ENCODE results near the gene VAX1. TPM values are rescaled to one million over a fixed set of nuclear protein-coding genes. Genes with fewer than 3 reads are reported as not detected.

VAX1 gene
- total RNA-seq, 1 experiment from 2014 or later: 4.6 TPM

DNA sequence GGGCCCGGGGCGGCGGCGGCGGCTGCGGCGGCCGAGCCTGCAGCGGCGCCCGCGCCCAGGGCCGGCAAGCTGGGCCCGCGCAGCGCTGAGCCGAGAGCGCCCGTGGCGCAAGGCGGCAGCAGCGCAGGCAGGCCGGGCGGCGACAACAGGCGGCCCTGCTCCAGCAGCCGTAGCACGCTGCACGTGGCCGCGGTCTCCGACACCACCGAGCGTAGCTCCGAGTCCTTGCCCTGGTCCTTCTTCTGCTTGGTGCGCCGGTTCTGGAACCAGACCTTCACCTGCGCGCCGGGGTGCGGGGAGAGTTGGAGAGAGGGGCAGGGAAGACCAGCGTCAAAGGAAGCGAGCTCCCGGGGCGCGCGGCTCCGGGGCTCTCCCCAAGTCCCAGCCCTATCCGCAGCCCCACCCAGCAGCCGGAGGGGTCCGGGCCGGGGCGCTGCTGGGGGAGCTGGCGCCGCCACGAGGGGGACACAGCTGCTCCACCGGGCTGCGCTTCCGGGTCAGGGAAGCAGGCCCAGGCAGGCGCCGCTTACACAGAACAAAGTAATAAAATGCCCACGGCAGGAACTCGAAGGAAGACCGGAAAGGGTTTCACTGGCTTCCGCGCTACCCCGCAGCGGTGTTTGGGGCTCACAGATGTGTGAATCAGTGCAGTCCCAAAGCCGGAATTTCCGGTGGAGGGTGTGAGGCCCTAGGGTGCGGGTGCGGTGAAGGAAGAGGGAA is 3.6 kb downstream of the VAX1 start:
- Histone ChIP-seq H3K27ac (ENCODE audit: low read length) (no peak overlapping the region), H3K9me3 (ENCODE audit: control insufficient read depth, insufficient read depth, low read depth, low read length) (no peaks in the 10 kb centered on the region), H3K27me3 (ENCODE audit: control insufficient read depth, insufficient read depth, low read length) (no peaks in the 10 kb centered on the region), H3K36me3 (ENCODE audit: control insufficient read depth, insufficient read depth, low read length) (no peaks in the 10 kb centered on the region), H3K4me3 (ENCODE audit: low read depth in 2 of 2, low read length in 2 of 2) (no peak overlapping the region), H3K4me1 (ENCODE audit: control insufficient read depth, insufficient read depth, low read length) (peaks cover 10% of the 10 kb centered on the region)
- ATAC-seq (no peak), DNase-seq (ENCODE audit: low read depth, low spot score) (no peak)
- in situ Hi-C loops (cut with HindIII; ENCODE audit: low pct_unique_long_range_greater_than_20kb, low sequenced_read_pairs): no loop called here
- intact Hi-C loops (cut with micrococcal nuclease; ENCODE audit: unreplicated experiment): no loop called here
- ChIA-PET CTCF (no interaction called here), POLR2A (no interaction called here)
- no TSS peak for BruUV-seq (replicated peaks)
- no peak for TF ChIP-seq REST (IDR thresholded peaks at IDR 0.05; ENCODE audit: insufficient read depth in 1 of 2, low read depth in 2 of 2, low read length in 1 of 2)
- TF ChIP-seq SIN3A (IDR thresholded peaks at IDR 0.05; ENCODE audit: borderline replicate concordance, insufficient read depth, low read depth, low read length): no peak
- TF ChIP-seq CTCF (IDR thresholded peaks at IDR 0.05): no peak
- no peak for TF ChIP-seq TCF7L2 (IDR thresholded peaks at IDR 0.05; ENCODE audit: low read depth, low read length)
- no peak for TF ChIP-seq POLR2AphosphoS5 (IDR thresholded peaks at IDR 0.05; ENCODE audit: low read depth, low read length)

GRCh38 chr10:117134056-117134305 is 4.1 kb downstream of the VAX1 start:
- Histone ChIP-seq H3K4me1 (ENCODE audit: control insufficient read depth, insufficient read depth, low read length) (peaks cover 7% of the 10 kb centered on the region), H3K36me3 (ENCODE audit: control insufficient read depth, insufficient read depth, low read length) (no peaks in the 10 kb centered on the region), H3K27me3 (ENCODE audit: control insufficient read depth, insufficient read depth, low read length) (no peaks in the 10 kb centered on the region), H3K4me3 (ENCODE audit: low read depth in 2 of 2, low read length in 2 of 2) (no peak overlapping the region), H3K27ac (ENCODE audit: low read length) (no peak overlapping the region), H3K9me3 (ENCODE audit: control insufficient read depth, insufficient read depth, low read depth, low read length) (no peaks in the 10 kb centered on the region)
- CTCF ChIA-PET: no interaction called here
- ATAC-seq (no peak), DNase-seq (ENCODE audit: low read depth, low spot score) (no peak)
- in situ Hi-C loops (cut with HindIII; ENCODE audit: low pct_unique_long_range_greater_than_20kb, low sequenced_read_pairs): no loop called here
- intact Hi-C loops (cut with micrococcal nuclease; ENCODE audit: unreplicated experiment): no loop called here
- TF ChIP-seq TCF7L2 (IDR thresholded peaks at IDR 0.05; ENCODE audit: low read depth, low read length): no peak
- no peak for TF ChIP-seq REST (IDR thresholded peaks at IDR 0.05; ENCODE audit: insufficient read depth in 1 of 2, low read depth in 2 of 2, low read length in 1 of 2)
- TF ChIP-seq SIN3A (IDR thresholded peaks at IDR 0.05; ENCODE audit: borderline replicate concordance, insufficient read depth, low read depth, low read length): no peak
- TF ChIP-seq POLR2AphosphoS5 (IDR thresholded peaks at IDR 0.05; ENCODE audit: low read depth, low read length): no peak
- TF ChIP-seq CTCF (IDR thresholded peaks at IDR 0.05): no peak
- POLR2A ChIA-PET: no interaction called here
- no TSS peak for BruUV-seq (replicated peaks)
